HepG2 (cell line): ENCODE results near the gene XPO5. TPM values are rescaled to one million over a fixed set of nuclear protein-coding genes. Genes with fewer than 3 reads are reported as not detected.
A peak's percentile ranks its signal among the peaks of the same experiment; 100 is the strongest.

ENCODE experiments used
- CREB1 ChIP-seq, 2 experiments: fragments of 450-650 bp in 1 of 2; IDR thresholded peaks; 2 replicates each; pipeline ENCODE4 v1.6.1; 2016 to 2017; ENCODE audit warnings: control low read depth in 1 of 2, mild to moderate bottlenecking in 1 of 2, missing compliant biosample characterization in 1 of 2, missing genetic modification characterization in 1 of 2
- IRF2 ChIP-seq: IDR thresholded peaks from 2 replicates; pipeline ENCODE4 v1.6.1; 2018; ENCODE audit warnings: missing genetic modification reagents, missing compliant biosample characterization
- IRX3 ChIP-seq: sonication (generic); formaldehyde crosslinking; IDR thresholded peaks from 2 replicates; pipeline ENCODE4 v1.8.1; 2023; ENCODE audit warnings: mild to moderate bottlenecking, low read depth, missing genetic modification reagents, borderline replicate concordance
- KDM5B ChIP-seq: sonication (generic); formaldehyde crosslinking; IDR thresholded peaks from 2 replicates; pipeline ENCODE4 v1.4.0; 2020; ENCODE audit warnings: missing genetic modification reagents, mild to moderate bottlenecking, borderline replicate concordance
- KLF12 ChIP-seq: sonication (generic); formaldehyde crosslinking; IDR thresholded peaks from 2 replicates; pipeline ENCODE4 v1.4.0; 2020; ENCODE audit warnings: missing genetic modification reagents, borderline replicate concordance
- MAZ ChIP-seq, 2 experiments: sonication (generic) in 1 of 2; formaldehyde crosslinking in 1 of 2; IDR thresholded peaks; 2 replicates each; pipeline versions ENCODE4 v1.5.0 to v1.6.1; 2012 to 2020; ENCODE audit warnings: low read depth in 2 of 2, mild to moderate bottlenecking in 2 of 2, borderline replicate concordance in 1 of 2, improper control_type of control experiment in 1 of 2, low read length in 1 of 2, missing genetic modification reagents in 1 of 2, moderate library complexity in 1 of 2
- MED1 ChIP-seq: sonication (generic); formaldehyde crosslinking; IDR thresholded peaks from 2 replicates; pipeline ENCODE4 v1.4.0; 2020; ENCODE audit warnings: missing genetic modification reagents
- NCOA1 ChIP-seq: sonication (generic); formaldehyde crosslinking; IDR thresholded peaks from 2 replicates; pipeline ENCODE4 v1.9.0; 2021; ENCODE audit warnings: missing genetic modification reagents
- NFKBIZ ChIP-seq: IDR thresholded peaks from 2 replicates; pipeline ENCODE4 v1.6.1; 2018; ENCODE audit warnings: missing genetic modification reagents, missing compliant biosample characterization
- NR2F2 ChIP-seq: IDR thresholded peaks from 2 replicates; pipeline ENCODE4 v1.6.1; 2012; ENCODE audit warnings: low read depth, inconsistent platforms, borderline replicate concordance
- PITX1 ChIP-seq: sonication (generic); formaldehyde crosslinking; IDR thresholded peaks from 2 replicates; pipeline ENCODE4 v1.5.1; 2020; ENCODE audit warnings: mild to moderate bottlenecking, missing genetic modification reagents
- RFX1 ChIP-seq: fragments of 450-650 bp; IDR thresholded peaks from 2 replicates; pipeline ENCODE4 v1.6.1; 2017
- SAP130 ChIP-seq: IDR thresholded peaks from 2 replicates; pipeline ENCODE4 v1.6.1; 2016; ENCODE audit warnings: low read depth
- SP1 ChIP-seq, 2 experiments: fragments of 450-650 bp in 1 of 2; sonication (generic) in 1 of 2; formaldehyde crosslinking in 1 of 2; IDR thresholded peaks; 2 replicates each; pipeline versions ENCODE4 v1.4.0 to v1.6.1; 2016 to 2020; ENCODE audit warnings: missing genetic modification reagents in 1 of 2
- SP140L ChIP-seq: sonication (generic); formaldehyde crosslinking; IDR thresholded peaks from 2 replicates; pipeline ENCODE4 v1.4.0; 2020; ENCODE audit warnings: missing genetic modification reagents, borderline replicate concordance
- ZBTB42 ChIP-seq: sonication (generic); formaldehyde crosslinking; IDR thresholded peaks from 2 replicates; pipeline ENCODE4 v1.5.0; 2020; ENCODE audit warnings: mild to moderate bottlenecking, missing genetic modification reagents
- ZNF256 ChIP-seq: sonication (generic); formaldehyde crosslinking; conservative IDR thresholded peaks from 2 replicates; pipeline ENCODE4 v1.4.0; 2020; ENCODE audit warnings: missing genetic modification reagents
- ZNF3 ChIP-seq: IDR thresholded peaks from 2 replicates; pipeline ENCODE4 v1.7.0; 2017; ENCODE audit warnings: inconsistent platforms
- ZNF331 ChIP-seq: sonication (generic); formaldehyde crosslinking; IDR thresholded peaks from 2 replicates; pipeline ENCODE4 v1.4.0; 2020; ENCODE audit warnings: missing genetic modification reagents
- ZNF343 ChIP-seq: sonication (generic); formaldehyde crosslinking; IDR thresholded peaks from 2 replicates; pipeline ENCODE4 v1.4.0; 2020; ENCODE audit warnings: mild to moderate bottlenecking, missing genetic modification reagents
- ZNF407 ChIP-seq: sonication (generic); formaldehyde crosslinking; IDR thresholded peaks from one replicate; pipeline ENCODE4 v1.5.1; 2020; ENCODE audit warnings: mild to moderate bottlenecking, missing genetic modification reagents; ENCODE audit errors: not compliant biosample characterization
- ZNF546 ChIP-seq: sonication (generic); formaldehyde crosslinking; conservative IDR thresholded peaks from 2 replicates; pipeline ENCODE4 v1.8.1; 2023; ENCODE audit warnings: mild to moderate bottlenecking, missing genetic modification reagents
- ZNF672 ChIP-seq: sonication (generic); formaldehyde crosslinking; IDR thresholded peaks from 2 replicates; pipeline ENCODE4 v1.8.1; 2022; ENCODE audit warnings: missing genetic modification reagents
- ZNF749 ChIP-seq: sonication (generic); formaldehyde crosslinking; IDR thresholded peaks from 2 replicates; pipeline ENCODE4 v1.8.0; 2022; ENCODE audit warnings: mild to moderate bottlenecking, missing genetic modification reagents, moderate library complexity, borderline replicate concordance
- polyA plus RNA-seq, 8 experiments: library from polyadenylated mRNA; depleted of rRNA in 3 of 8; stranded (reverse) in 7 of 8; unstranded in 1 of 8; fragments of >200 nt; fragmentation: Illumina TruSeq in 4 of 8; extraction: Trizol in 4 of 8; gene quantifications; 2 replicates each; pipeline versions ENCODE4 v1.2.1 to v1.2.3, GENCODE V29; 2011 to 2016; ENCODE audit warnings: low read depth in 4 of 8, missing spikeins in 1 of 8, mixed read lengths in 1 of 8; ENCODE audit not compliant: insufficient read depth in 1 of 8
- total RNA-seq, 5 experiments: library from RNA; depleted of rRNA; stranded (reverse); fragments of >200 nt; fragmentation: Illumina TruSeq; extraction: Trizol; gene quantifications; 2 replicates each; pipeline ENCODE4 v1.2.3, GENCODE V29; 2016; ENCODE audit warnings: low read depth in 1 of 5

XPO5 gene
- total and polyA plus RNA-seq, 2 of the 13 experiments (the other 11 are each of a cell fraction or from before 2014, with no cell fraction given): 52.2 to 68.0 TPM

- TF ChIP-seq MAZ (IDR thresholded peaks at IDR 0.05; ENCODE audit: borderline replicate concordance, low read depth, low read length) (no peak), MAZ (CRISPR knock-in tag; IDR thresholded peaks at IDR 0.05; ENCODE audit: low read depth) (no peak), ZBTB42 (CRISPR knock-in tag) (no peak), IRX3 (0 out of 2 replicates have a peak, but pooled peaks have one; percentile 10), ZNF3 (CRISPR knock-in tag) (no peak), ZNF672 (CRISPR knock-in tag) (no peak), ZNF331 (CRISPR knock-in tag) (peak; percentile 69), ZNF546 (CRISPR knock-in tag) (no peak), MED1 (CRISPR knock-in tag) (no peak), SP140L (CRISPR knock-in tag) (no peak), ZNF343 (CRISPR knock-in tag) (no peak), NCOA1 (CRISPR knock-in tag) (no peak), PITX1 (CRISPR knock-in tag) (no peak), KDM5B (CRISPR knock-in tag) (no peak), SP1 (IDR thresholded peaks at IDR 0.05) (no peak), SP1 (CRISPR knock-in tag; IDR thresholded peaks at IDR 0.05) (0 out of 2 replicates have a peak, but pooled peaks have one; percentile 25), SAP130 (CRISPR knock-in tag) (no peak), NR2F2 (no peak), IRF2 (CRISPR knock-in tag) (no peak), RFX1 (no peak), KLF12 (CRISPR knock-in tag) (no peak), CREB1 (IDR thresholded peaks at IDR 0.05) (no peak), CREB1 (CRISPR knock-in tag; IDR thresholded peaks at IDR 0.05) (no peak), ZNF749 (CRISPR knock-in tag) (no peak), NFKBIZ (CRISPR knock-in tag) (no peak), ZNF256 (CRISPR knock-in tag) (no peak), ZNF407 (CRISPR knock-in tag) (no peak)
These were observed 86.4 kb downstream of the XPO5 start (continued) for GRCh38 chr6:43489277-43490072.
